ENCODE measurements around the gene TOX2. TPM values are rescaled to one million over a fixed set of nuclear protein-coding genes. Genes with fewer than 3 reads are reported as not detected.

TOX2 gene
- total RNA-seq, 2 experiments from 2014 or later = 0.23 TPM; not detected in 1

- no peaks in the 10 kb centered on the region for H3K4me1 ChIP-seq (ENCODE audit: insufficient read depth, low read length, poor library complexity, severe bottlenecking)
- no peaks in the 10 kb centered on the region for H3K9me2 ChIP-seq (ENCODE audit: insufficient read depth, low read length)
- no peak overlapping the region for H3K4me2 ChIP-seq (ENCODE audit: low read length)
- intact Hi-C loops (cut with micrococcal nuclease; ENCODE audit: unreplicated experiment) = no loop called here
- no peak overlapping the region for H3K4me3 ChIP-seq (ENCODE audit: low read depth, low read length, poor library complexity, severe bottlenecking)
- POLR2A ChIA-PET = no interaction called here
- no peak overlapping the region for H2AFZ ChIP-seq (ENCODE audit: low read length)
- no TSS peak for BruUV-seq (replicated peaks)
- H3K9me3 ChIP-seq (ENCODE audit: low read length) = no peaks in the 10 kb centered on the region
- H4K20me1 ChIP-seq (ENCODE audit: insufficient read depth, low read length) = no peaks in the 10 kb centered on the region
- CTCF ChIA-PET (ENCODE audit: unreplicated experiment) = no interaction called here
- no peak overlapping the region for H3K27ac ChIP-seq (ENCODE audit: low read depth, low read length, poor library complexity, severe bottlenecking)
- no peak for DNase-seq (ENCODE audit: low spot score)
- no peak for TF ChIP-seq CTCF (conservative IDR thresholded peaks at IDR 0.05; ENCODE audit: low read length)
- H3K36me3 ChIP-seq (ENCODE audit: insufficient read depth, low read length) = no peaks in the 10 kb centered on the region
- no peaks in the 10 kb centered on the region for H3K79me2 ChIP-seq (ENCODE audit: insufficient read depth, low read depth, low read length)
These were observed 19.4 kb upstream of the TOX2 start for GRCh38 chr20:43895235-43895634.

- BruUV-seq (replicated peaks) = no TSS peak
- H4K20me1 ChIP-seq (ENCODE audit: insufficient read depth, low read length) = no peaks in the 10 kb centered on the region
- ChIA-PET CTCF (ENCODE audit: unreplicated experiment) (no interaction called here), POLR2A (no interaction called here)
- no peak for TF ChIP-seq EZH2phosphoT487 (IDR thresholded peaks at IDR 0.05; ENCODE audit: borderline replicate concordance, low read depth, low read length)
- TF ChIP-seq CTCF (conservative IDR thresholded peaks at IDR 0.05; ENCODE audit: low read length) = no peak
- H3K79me2 ChIP-seq (ENCODE audit: insufficient read depth, low read depth, low read length) = no peaks in the 10 kb centered on the region
- no peaks in the 10 kb centered on the region for H3K36me3 ChIP-seq (ENCODE audit: insufficient read depth, low read length)
- H3K9me2 ChIP-seq (ENCODE audit: insufficient read depth, low read length) = no peaks in the 10 kb centered on the region
- no peak overlapping the region for H3K27ac ChIP-seq (ENCODE audit: low read depth, low read length, poor library complexity, severe bottlenecking)
- H3K9me3 ChIP-seq (ENCODE audit: low read length) = no peaks in the 10 kb centered on the region
- H3K4me2 ChIP-seq (ENCODE audit: low read length) = no peak overlapping the region
- no peaks in the 10 kb centered on the region for H3K4me1 ChIP-seq (ENCODE audit: insufficient read depth, low read length, poor library complexity, severe bottlenecking)
- H2AFZ ChIP-seq (ENCODE audit: low read length) = no peak overlapping the region
- H3K4me3 ChIP-seq (ENCODE audit: low read depth, low read length, poor library complexity, severe bottlenecking) = no peak overlapping the region
- DNase-seq (ENCODE audit: low spot score) = no peak
- intact Hi-C loops (cut with micrococcal nuclease; ENCODE audit: unreplicated experiment) = no loop called here
These were observed 15.2 kb upstream of the TOX2 start for GRCh38 chr20:43899274-43900120.

GRCh38 chr20:43900121-43900466 lies 14.6 kb upstream of the TOX2 start:
- intact Hi-C loops (cut with micrococcal nuclease; ENCODE audit: unreplicated experiment) = no loop called here
- Histone ChIP-seq H3K4me1 (ENCODE audit: insufficient read depth, low read length, poor library complexity, severe bottlenecking) (no peaks in the 10 kb centered on the region), H3K79me2 (ENCODE audit: insufficient read depth, low read depth, low read length) (no peaks in the 10 kb centered on the region), H2AFZ (ENCODE audit: low read length) (no peak overlapping the region), H3K4me3 (ENCODE audit: low read depth, low read length, poor library complexity, severe bottlenecking) (no peak overlapping the region), H3K9me2 (ENCODE audit: insufficient read depth, low read length) (no peaks in the 10 kb centered on the region), H3K36me3 (ENCODE audit: insufficient read depth, low read length) (no peaks in the 10 kb centered on the region), H3K27ac (ENCODE audit: low read depth, low read length, poor library complexity, severe bottlenecking) (no peak overlapping the region), H3K4me2 (ENCODE audit: low read length) (no peak overlapping the region), H3K9me3 (ENCODE audit: low read length) (no peaks in the 10 kb centered on the region), H4K20me1 (ENCODE audit: insufficient read depth, low read length) (no peaks in the 10 kb centered on the region)
- TF ChIP-seq EZH2phosphoT487 (IDR thresholded peaks at IDR 0.05; ENCODE audit: borderline replicate concordance, low read depth, low read length) = no peak
- no peak for TF ChIP-seq CTCF (conservative IDR thresholded peaks at IDR 0.05; ENCODE audit: low read length)
- POLR2A ChIA-PET = no interaction called here
- DNase-seq (ENCODE audit: low spot score) = no peak
- CTCF ChIA-PET (ENCODE audit: unreplicated experiment) = no interaction called here
- BruUV-seq (replicated peaks) = no TSS peak
